Activated naive CD8-positive, alpha-beta T cell (primary cell): ENCODE data around the gene MEIS1.

Source experiments
- H3K27ac Mint-ChIP-seq: one replicate; pipeline ENCODE4 v1.8.0; 2021; ENCODE audit warnings: mixed read lengths
- H3K27me3 Mint-ChIP-seq: one replicate; pipeline ENCODE4 v1.8.0; 2021; ENCODE audit warnings: mixed read lengths
- H3K36me3 Mint-ChIP-seq: one replicate; pipeline ENCODE4 v1.8.0; 2021; ENCODE audit warnings: mixed read lengths
- H3K4me1 Mint-ChIP-seq: one replicate; pipeline ENCODE4 v1.8.0; 2021; ENCODE audit warnings: low read depth, mixed read lengths
- H3K4me3 Mint-ChIP-seq: one replicate; pipeline ENCODE4 v1.8.0; 2021; ENCODE audit warnings: mild to moderate bottlenecking, mixed read lengths
- H3K9me3 Mint-ChIP-seq: one replicate; pipeline ENCODE4 v1.8.0; 2021; ENCODE audit warnings: low read depth, mixed read lengths

The MEIS1 gene

GRCh38 chr2:66555501-66556324 is 120.8 kb downstream of the MEIS1 start:
- H3K4me1 Mint-ChIP-seq = peaks cover 5% of the 10 kb centered on the region
- no peaks in the 10 kb centered on the region for H3K36me3 Mint-ChIP-seq

GRCh38 chr2:66559672-66560071 is 124.7 kb downstream of the MEIS1 start:
- peaks cover 5% of the 10 kb centered on the region for H3K4me1 Mint-ChIP-seq
- no peak overlapping the region for H3K4me3 Mint-ChIP-seq
- H3K9me3 Mint-ChIP-seq = no peaks in the 10 kb centered on the region
- no peaks in the 10 kb centered on the region for H3K36me3 Mint-ChIP-seq
- H3K27ac Mint-ChIP-seq = no peak overlapping the region
- peaks cover 12% of the 10 kb centered on the region for H3K27me3 Mint-ChIP-seq

More at GRCh38 chr2:66555501-66556324, 120.8 kb downstream of the MEIS1 start:
- no peaks in the 10 kb centered on the region for H3K9me3 Mint-ChIP-seq
- H3K27me3 Mint-ChIP-seq = peaks cover 14% of the 10 kb centered on the region
- H3K27ac Mint-ChIP-seq = no peak overlapping the region
- H3K4me3 Mint-ChIP-seq = peak overlapping the region; percentile 18

GRCh38 chr2:66560683-66561082 is 125.8 kb downstream of the MEIS1 start:
- peaks cover 12% of the 10 kb centered on the region for H3K27me3 Mint-ChIP-seq
- H3K9me3 Mint-ChIP-seq = no peaks in the 10 kb centered on the region
- peaks cover 2% of the 10 kb centered on the region for H3K4me1 Mint-ChIP-seq
- no peak overlapping the region for H3K27ac Mint-ChIP-seq
- H3K36me3 Mint-ChIP-seq = no peaks in the 10 kb centered on the region
- H3K4me3 Mint-ChIP-seq = no peak overlapping the region

GRCh38 chr2:66561645-66562303 is 126.8 kb downstream of the MEIS1 start:
- H3K27ac Mint-ChIP-seq = no peak overlapping the region
- H3K36me3 Mint-ChIP-seq = no peaks in the 10 kb centered on the region
- peaks cover 12% of the 10 kb centered on the region for H3K27me3 Mint-ChIP-seq
- H3K9me3 Mint-ChIP-seq = no peaks in the 10 kb centered on the region
- H3K4me1 Mint-ChIP-seq = no peaks in the 10 kb centered on the region
- no peak overlapping the region for H3K4me3 Mint-ChIP-seq

- H3K4me3 Mint-ChIP-seq = no peak overlapping the region
- H3K27me3 Mint-ChIP-seq = peaks cover 10% of the 10 kb centered on the region
- H3K36me3 Mint-ChIP-seq = no peaks in the 10 kb centered on the region
- no peaks in the 10 kb centered on the region for H3K9me3 Mint-ChIP-seq
- H3K27ac Mint-ChIP-seq = no peak overlapping the region
- no peaks in the 10 kb centered on the region for H3K4me1 Mint-ChIP-seq
These were observed 127.4 kb downstream of the MEIS1 start for GRCh38 chr2:66562304-66562685.

- Mint-ChIP-seq H3K4me3 (no peak overlapping the region), H3K36me3 (no peaks in the 10 kb centered on the region), H3K27me3 (peaks cover 9% of the 10 kb centered on the region), H3K9me3 (no peaks in the 10 kb centered on the region), H3K27ac (no peak overlapping the region), H3K4me1 (no peaks in the 10 kb centered on the region)
These were observed 128.5 kb downstream of the MEIS1 start for GRCh38 chr2:66563473-66563872.

GRCh38 chr2:66565291-66565690 is 130.4 kb downstream of the MEIS1 start:
- H3K36me3 Mint-ChIP-seq = no peaks in the 10 kb centered on the region
- no peaks in the 10 kb centered on the region for H3K9me3 Mint-ChIP-seq
- H3K27me3 Mint-ChIP-seq = peaks cover 13% of the 10 kb centered on the region

GRCh38 chr2:66566726-66567399 is 131.9 kb downstream of the MEIS1 start:
- H3K9me3 Mint-ChIP-seq = no peaks in the 10 kb centered on the region
- no peaks in the 10 kb centered on the region for H3K36me3 Mint-ChIP-seq
- H3K4me1 Mint-ChIP-seq = no peaks in the 10 kb centered on the region
- no peak overlapping the region for H3K4me3 Mint-ChIP-seq
- no peak overlapping the region for H3K27ac Mint-ChIP-seq
- H3K27me3 Mint-ChIP-seq = peaks cover 13% of the 10 kb centered on the region

More at GRCh38 chr2:66565291-66565690, 130.4 kb downstream of the MEIS1 start:
- H3K27ac Mint-ChIP-seq = no peak overlapping the region
- no peak overlapping the region for H3K4me3 Mint-ChIP-seq
- no peaks in the 10 kb centered on the region for H3K4me1 Mint-ChIP-seq

- Mint-ChIP-seq H3K36me3 (no peaks in the 10 kb centered on the region), H3K27ac (no peak overlapping the region), H3K9me3 (no peaks in the 10 kb centered on the region)
These were observed 132.8 kb downstream of the MEIS1 start for GRCh38 chr2:66567729-66568128.

GRCh38 chr2:66568650-66569300 is 133.8 kb downstream of the MEIS1 start:
- Mint-ChIP-seq H3K27ac (no peak overlapping the region), H3K36me3 (no peaks in the 10 kb centered on the region), H3K4me3 (no peak overlapping the region), H3K9me3 (no peaks in the 10 kb centered on the region), H3K27me3 (peaks cover 19% of the 10 kb centered on the region), H3K4me1 (no peaks in the 10 kb centered on the region)

More at GRCh38 chr2:66567729-66568128, 132.8 kb downstream of the MEIS1 start:
- Mint-ChIP-seq H3K4me1 (no peaks in the 10 kb centered on the region), H3K27me3 (peaks cover 16% of the 10 kb centered on the region), H3K4me3 (no peak overlapping the region)

- H3K27ac Mint-ChIP-seq = no peak overlapping the region
- no peaks in the 10 kb centered on the region for H3K36me3 Mint-ChIP-seq
- no peak overlapping the region for H3K4me3 Mint-ChIP-seq
- no peaks in the 10 kb centered on the region for H3K4me1 Mint-ChIP-seq
- H3K9me3 Mint-ChIP-seq = no peaks in the 10 kb centered on the region
- H3K27me3 Mint-ChIP-seq = peaks cover 19% of the 10 kb centered on the region
These were observed 134.5 kb downstream of the MEIS1 start for GRCh38 chr2:66569321-66569851.

- Mint-ChIP-seq H3K4me1 (peaks cover 5% of the 10 kb centered on the region), H3K9me3 (no peaks in the 10 kb centered on the region), H3K4me3 (no peak overlapping the region), H3K36me3 (no peaks in the 10 kb centered on the region), H3K27me3 (peaks cover 20% of the 10 kb centered on the region), H3K27ac (no peak overlapping the region)
These were observed 135.0 kb downstream of the MEIS1 start for GRCh38 chr2:66569974-66570373.

GRCh38 chr2:66570471-66570870 is 135.5 kb downstream of the MEIS1 start:
- peaks cover 21% of the 10 kb centered on the region for H3K27me3 Mint-ChIP-seq
- peaks cover 10% of the 10 kb centered on the region for H3K4me1 Mint-ChIP-seq
- no peaks in the 10 kb centered on the region for H3K36me3 Mint-ChIP-seq
- H3K4me3 Mint-ChIP-seq = no peak overlapping the region
- no peaks in the 10 kb centered on the region for H3K9me3 Mint-ChIP-seq
- no peak overlapping the region for H3K27ac Mint-ChIP-seq

GRCh38 chr2:66571918-66572317 is 137.0 kb downstream of the MEIS1 start:
- Mint-ChIP-seq H3K36me3 (no peaks in the 10 kb centered on the region), H3K9me3 (no peaks in the 10 kb centered on the region), H3K27me3 (peaks cover 25% of the 10 kb centered on the region), H3K27ac (no peak overlapping the region), H3K4me1 (peaks cover 10% of the 10 kb centered on the region), H3K4me3 (no peak overlapping the region)
